Non-pigmented ciliary epithelial cell (primary cell): Measurements from ENCODE around the gene GRB2.
"Not testable (repeated sequence)": the region's sequence is repeated elsewhere in the genome, so short reads cannot be mapped to it uniquely, and the experiment has no call there.

Experiments
- DNase-seq: peaks from one replicate; pipeline ENCODE4 v3.0.0-alpha.2; 2010; ENCODE audit warnings: low read depth

GRB2 gene

DNA sequence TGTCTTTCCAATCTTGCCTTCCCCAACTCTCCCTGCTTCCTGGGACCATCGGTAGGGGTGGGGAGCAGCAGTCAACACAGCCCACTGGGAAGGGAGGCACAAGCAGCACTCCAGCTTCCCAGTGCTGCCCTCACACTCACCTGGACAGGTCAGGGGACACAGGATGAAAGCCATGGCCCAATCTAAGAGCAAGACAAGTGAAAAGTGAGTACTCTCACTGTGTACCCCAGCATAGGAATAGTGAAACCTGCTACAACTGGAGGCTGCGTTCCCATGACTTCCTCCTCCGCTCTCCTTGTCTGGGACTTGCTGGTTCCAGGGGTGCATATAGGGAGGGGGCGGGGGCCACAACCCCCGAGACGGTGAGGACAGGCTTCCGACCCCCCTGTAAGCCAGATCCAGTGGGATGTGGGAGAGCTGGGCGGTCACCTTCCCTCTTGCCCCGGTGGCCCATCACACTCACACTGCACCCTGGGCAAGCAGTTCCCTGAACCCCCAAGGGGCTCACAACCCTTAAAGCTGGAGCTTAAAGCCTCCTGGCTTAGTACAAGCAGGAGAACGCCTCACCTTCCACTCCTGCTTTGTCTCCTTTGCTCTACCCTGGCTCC is 86.8 kb downstream of the GRB2 start:
- no peak for DNase-seq

DNA sequence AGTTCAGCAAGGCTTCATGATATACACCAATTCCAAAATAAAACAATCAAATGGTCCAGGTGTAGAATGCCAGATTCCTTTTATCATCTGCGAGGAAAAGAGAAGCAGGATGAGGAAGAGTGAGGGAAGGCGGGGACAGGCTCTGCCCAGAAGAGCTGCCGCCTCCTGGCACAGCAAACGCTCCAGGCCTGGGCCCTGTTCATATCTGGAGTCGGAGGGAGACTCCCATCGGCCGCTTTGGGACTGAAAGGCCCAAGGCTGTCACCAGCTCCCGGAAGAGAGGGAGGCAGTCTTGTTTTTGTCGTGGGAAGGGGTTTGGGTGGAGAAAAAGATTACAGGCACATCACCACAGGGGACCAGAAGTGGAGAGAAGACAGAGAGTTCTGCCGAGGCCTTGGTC is 87.3 kb downstream of the GRB2 start:
- no peak for DNase-seq

DNA sequence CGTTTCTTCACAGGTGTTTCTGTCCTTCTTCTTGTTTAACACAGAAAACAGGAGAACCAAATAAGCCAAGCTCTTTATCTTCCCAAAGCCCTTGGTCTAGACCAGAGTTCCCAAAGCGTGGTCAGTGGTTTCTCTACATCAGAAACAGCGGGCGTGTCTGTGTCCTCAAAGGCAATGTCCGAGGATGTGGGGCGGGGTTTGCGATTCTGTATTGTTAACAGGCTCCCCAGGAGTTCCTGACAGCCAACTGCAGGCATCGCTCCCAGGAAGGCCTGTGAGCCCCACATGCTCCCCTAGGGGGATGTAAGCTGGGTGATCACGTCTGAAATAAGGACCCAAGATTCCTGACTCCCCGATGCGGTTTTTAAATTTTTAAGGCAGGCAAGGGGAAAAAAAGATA is 87.8 kb downstream of the GRB2 start:
- DNase-seq: no peak

DNA sequence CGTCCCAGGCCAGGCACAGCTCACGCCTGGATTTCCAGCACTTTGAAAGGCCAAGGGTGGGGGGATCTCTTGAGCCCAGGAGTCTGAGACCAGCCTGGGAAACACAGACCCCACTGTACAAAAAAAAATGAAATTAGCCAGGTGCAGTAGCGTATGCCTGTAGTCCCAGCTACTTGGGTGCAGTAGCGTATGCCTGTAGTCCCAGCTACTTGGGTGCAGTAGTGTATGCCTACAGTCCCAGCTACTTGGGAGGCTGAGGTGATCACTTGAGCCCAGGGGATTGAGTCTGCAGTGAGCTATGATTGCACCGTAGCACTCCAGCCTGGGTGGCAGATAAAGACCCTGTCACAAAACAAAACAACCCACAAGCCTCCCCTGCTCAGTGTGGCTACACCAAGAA is 89.2 kb downstream of the GRB2 start:
- DNase-seq: no peak

DNA sequence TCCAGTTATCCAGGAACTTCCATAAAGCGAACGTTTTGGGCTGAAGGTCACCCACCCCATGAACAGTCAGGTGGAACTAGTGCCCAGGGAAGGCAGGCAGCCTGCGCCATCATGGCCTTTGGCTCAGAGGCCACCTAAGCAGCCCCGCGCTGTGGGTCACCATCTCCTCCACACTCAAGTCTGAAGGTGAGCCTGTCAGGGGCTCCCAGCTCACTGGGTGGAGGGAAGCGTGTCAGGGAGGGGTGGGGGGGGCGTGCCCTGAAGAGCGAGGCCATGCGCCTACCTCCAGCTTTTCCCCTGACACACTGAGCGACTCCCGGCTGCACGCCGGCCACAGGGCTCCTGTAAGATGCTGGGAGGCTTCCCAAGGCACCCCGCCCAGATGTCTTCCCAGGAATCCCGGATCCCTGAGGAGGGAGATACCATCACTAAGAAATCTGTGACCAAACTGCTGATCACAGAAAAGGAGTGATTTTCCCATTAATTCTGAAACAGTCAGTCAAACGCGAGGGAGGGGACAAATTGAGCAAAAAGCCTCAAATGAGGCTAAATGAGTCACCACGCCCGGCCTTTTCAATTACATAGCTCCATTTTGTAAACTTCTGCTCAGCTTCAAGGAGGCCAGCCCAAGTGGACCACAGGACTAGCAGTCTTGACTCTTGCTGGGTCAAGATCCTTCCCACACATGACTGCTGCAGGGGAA is 89.8 kb downstream of the GRB2 start:
- no peak for DNase-seq

DNA sequence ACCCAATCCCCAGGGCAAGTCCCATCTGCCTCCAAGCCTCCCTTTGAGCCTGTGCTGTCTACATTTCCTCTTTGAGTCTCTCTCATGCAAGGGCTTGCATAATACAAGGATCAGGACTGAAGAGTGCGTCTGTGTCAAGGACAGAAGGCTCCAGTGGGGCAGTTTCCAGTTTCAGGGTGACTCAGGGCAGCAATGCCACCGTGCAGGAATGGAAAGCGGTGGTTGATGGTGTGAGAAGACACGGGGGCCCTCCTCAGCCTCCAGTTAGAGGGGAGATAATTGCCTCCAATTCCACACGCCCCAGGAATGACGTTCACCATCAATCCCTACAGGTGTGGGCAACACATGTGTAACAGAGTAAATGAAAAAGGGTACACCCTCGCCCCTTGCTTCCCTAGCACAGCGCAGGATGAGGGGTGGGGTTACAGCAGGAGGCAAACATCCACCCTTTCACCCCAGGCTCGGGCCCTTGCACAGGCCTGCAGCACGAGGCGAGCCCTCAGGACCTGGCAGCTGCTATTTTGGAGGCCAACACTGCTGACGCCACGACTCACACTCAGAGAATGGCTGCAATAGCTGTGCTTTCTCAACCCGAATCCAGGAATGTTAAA is 91.4 kb downstream of the GRB2 start:
- DNase-seq: no peak

DNA sequence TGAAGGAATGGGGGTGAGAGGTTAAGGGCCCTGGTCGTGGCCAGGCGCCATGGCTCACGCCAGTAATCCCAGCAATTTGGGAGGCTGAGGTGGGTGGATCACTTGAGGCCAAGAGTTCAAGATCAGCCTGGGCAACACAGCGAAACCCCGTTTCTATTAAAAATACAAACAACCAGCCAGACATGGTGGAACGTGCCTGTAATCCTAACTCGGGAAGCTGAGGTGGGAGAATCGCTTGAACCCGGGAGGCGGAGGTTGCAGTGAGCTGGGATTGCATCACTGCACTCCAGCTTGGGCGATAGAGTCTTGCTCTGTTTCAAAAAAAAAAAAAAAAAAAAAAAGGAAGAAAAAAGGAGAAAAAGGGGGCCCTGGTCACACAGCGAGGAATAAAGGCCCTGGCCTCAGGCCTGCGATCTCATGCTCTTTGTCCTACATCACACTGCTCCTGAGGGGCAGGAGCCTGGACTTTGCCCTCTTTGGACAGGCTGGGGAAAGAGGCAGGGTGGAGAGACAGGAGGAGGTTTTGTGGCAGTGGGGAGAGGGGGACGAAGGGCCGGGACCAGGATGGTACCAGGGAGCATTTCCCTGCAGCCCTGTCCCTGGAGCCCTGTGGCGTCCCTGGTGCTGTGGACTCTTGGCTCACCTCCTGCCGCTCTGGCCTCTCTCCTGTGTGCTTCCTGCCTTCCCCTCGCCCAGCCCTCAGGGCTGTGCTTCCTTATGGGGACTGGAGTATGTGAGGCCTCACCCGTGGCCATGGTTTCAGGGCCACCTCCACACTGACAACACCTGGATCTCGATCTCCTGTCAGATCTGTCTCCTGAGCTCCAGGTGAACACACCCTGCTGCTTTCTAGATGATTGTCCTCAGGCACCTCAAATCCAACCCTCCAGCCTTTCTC is 96.5 kb downstream of the GRB2 start:
- DNase-seq: no peak

DNA sequence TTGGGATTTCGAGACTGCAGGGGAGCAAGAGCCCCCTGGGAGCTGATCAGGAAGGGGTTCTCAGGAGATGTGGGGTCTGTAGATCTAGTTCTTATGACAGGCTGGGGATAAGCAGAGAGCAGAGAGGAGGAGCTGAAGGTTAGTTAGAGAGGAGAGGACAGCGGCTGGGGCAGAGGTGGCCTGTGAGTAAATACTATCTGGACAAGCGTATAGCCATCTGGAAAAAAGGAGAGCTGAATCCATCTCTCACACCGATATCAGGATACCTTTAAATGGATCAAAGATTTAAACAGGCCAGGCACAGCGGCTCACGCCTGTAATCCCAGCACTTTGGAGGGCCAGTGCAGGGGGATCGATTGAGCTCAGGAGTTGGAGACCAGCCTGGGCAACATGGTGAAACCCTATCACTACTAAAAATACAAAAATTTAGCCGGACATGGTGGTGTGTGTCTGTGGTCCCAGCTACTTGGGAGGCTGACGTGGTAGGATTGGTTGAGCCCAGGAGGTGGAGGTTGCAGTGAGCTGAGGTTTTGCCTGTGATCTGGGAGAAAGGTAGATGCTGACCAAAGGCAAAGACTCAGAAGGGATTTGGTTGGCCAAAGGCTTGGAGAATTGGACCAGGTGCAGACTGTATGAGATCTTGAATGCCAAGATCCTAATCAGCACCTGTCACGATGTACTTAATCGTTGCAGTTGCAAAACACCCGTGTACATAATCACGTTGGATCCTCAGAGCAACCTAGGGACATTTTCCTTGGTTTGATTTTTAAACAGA is 97.3 kb downstream of the GRB2 start:
- no peak for DNase-seq

DNA sequence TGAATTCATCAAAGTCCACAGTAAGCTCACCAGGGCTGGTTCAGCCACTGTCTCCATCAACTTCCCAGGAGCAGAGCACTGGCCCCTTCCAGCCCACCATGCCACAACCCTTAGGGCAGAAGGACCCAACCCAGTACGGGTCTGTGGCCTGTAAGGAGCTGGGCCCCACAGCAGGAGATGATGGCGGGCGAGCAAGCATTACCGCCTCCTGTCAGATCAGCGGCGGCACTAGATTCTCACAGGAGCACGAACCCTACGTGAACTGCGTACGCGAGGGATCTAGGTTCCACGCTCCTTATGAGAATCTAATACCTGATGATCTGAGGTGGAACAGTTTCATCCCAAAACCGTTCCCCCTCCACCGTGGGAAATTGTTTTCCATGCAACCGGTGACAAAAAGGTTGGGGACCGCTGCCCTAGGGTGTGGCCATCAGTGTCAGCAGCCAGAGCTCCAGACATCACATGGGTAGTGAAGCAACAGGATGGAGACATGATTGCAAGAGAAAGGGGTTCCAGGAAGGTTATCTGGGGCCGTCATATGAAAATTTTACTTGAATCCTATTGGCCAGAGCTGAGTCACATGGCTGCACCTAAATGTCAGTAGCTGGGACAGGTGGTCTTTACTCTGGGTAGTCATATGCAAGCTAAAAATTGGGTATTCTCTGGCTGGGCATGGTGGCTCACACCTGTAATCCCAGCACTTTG is 103.8 kb downstream of the GRB2 start:
- DNase-seq: no peak

DNA sequence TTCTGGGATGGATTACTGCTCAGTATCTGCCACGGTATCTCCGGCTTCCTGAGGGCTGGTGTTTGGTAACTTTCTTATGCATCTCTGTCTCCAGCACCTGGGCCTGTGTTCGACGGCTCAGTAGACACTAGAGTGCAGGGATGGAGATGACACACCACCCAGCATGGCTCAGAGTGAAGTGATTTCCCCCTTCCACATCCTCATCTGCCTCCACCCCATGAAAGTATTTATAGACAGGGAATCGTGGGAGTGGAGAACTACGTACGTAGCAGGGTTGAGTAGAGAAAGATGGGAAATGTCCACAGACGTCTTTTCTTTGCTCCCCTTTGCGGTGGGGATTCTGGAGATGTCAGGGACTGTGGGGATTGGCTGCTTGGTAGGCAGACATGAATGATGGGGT is 104.4 kb downstream of the GRB2 start:
- DNase-seq: no peak

DNA sequence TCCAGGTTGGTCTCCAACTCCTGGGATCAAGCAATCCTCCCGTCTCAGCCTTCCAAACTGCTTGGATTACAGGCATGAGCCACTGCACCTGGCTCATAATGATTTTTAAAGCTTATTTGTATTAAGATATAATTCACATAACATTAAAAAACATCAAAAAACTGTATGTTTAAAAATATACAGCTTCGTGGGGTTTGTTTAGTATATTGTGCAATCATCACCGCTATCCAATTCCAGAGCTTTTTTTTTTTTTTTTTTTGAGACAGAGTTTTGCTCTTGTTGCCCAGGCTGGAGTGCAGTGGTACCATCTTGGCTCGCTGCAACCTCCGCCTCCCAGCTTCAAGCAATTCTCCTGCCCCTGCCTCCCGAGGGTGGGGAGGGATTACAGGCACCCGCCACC is 105.2 kb downstream of the GRB2 start:
- no peak for DNase-seq

DNA sequence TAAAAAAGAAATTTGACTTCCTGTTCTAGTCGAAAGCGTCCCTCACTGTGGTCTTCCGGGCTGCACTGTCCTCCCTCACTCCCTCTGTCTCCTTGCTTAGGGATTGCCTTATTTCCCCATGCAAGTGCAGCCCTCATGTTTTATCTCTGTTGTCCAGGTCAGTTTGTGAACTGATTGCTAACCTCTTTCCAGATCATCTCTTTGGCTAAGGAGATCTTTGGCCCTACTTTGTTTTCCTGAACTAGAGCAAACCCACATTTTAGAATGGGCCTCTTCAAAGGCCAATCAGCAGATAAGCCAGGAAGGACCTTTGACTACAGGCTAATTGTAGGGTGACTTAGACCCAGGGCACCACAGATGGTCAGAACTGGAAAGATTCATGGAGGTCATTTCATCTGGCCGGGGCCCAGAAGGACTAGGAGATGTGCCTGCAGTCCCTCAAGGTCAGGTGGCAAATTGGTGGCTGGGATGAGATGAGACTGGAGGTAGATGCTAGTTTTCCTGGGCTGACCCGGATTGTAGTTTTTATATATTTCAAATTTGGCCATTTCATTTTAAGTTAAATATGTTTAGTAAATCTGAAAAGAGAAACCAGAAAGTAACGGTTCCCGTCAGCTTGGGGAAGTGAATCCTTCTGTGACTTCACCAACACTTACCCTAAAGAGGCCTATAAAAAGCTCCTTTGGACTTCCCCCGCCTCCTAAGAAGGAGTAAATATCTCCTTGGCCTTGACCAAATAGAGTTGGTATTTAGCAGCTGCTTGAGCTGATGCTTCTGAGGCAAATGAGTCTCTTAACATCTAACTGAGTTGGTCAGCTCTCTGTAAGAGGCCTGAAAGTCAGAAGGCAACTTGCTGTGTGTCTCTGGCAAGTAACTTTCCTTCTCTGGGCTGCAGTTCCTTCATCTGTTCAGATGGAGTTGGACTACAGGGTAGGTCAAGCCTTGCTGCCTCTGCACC is 110.0 kb downstream of the GRB2 start:
- no peak for DNase-seq

DNA sequence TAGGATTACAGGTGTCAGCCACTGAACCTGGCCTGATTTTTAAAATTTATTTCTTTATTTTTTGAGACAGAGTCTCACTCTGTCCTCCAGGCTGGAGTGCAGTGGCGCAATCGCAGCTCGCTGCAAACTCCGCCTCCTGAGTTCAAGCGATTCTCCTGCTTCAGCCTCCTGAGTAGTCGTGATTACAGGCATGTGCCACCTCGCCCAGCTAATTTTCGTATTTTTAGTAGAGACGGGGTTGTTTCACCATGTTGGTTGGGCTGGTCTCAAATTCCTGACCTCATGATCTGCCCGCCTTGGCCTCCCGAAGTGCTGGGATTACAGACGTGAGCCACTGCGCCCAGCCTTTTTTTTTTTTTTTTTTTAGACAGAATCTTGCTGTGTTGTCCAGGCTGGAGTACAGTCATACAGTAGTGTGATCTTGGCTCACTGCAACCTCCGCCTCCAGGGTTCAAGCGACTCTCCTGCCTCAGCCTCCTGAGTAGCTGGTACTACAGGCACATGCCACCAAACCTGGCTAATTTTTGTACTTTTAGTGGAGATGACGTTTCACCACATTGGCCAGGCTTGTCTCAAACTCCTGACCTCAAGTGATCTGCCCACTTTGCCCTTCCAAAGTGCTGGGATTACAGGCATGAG is 112.5 kb downstream of the GRB2 start:
- DNase-seq: not testable (repeated sequence)

DNA sequence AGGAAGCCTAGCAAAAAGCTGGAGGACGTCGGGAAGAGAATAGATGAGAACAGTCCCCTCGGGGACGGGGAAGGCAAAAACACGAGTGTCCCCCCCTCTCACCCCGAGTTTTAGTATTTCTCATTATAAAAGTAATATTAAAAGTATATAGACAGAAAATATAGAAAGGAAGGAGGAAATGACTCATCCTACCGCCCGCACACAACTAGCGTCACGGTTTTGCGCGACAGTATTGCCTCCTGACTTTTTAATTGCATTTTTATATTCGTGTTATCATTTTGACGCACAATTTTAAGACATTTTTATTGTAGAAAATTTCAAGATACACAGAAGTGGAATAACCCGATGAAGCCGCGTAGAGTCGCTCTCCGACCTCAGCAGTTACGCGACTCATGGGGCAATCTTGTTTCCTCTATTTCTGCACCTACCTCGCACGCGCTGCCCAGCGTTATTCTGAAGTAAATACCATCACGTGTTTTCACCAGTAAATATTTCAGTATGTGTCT is 115.6 kb downstream of the GRB2 start:
- DNase-seq: no peak

DNA sequence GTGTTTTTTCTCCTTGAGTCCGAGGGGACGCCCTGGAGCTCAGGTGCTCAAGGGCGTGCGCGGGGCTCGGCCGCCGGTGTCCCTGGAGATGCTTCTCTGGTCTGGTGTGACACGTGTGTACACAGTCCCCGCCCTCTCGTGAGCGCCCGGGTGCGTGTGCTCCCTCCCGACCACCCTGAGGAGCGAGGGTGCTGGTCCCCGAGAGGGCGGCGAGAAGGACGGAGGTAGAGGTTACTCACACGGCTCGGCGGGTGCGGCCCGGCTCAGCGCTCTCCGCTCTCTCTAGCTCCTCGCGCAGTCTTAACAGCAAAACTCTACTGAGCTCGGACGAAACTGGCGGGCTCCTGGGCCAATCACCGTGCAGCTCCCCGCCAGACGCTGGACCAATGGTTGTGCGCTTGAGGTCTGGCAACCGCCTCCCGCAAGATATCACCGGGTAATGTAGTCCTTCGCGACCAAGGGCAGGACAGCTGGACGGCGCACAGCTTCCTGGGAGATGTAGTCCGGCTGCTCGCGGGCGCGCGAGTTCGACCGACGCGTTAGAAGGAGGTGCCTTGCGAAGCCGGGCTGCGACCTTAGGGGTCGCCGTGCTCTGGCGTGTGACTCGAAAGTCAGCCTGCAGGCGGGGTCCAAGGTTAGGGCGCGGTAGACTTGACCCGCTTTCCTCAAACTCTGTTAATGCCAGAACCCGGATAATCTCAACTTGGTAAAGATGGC is 116.2 kb downstream of the GRB2 start, which contains the start of gene SLC25A19:
TSS of gene SLC25A19 (minus strand) at position 319 of the 717 bp plus-strand sequence. CDS start 2,669 bp downstream, outside the sequence.
- DNase-seq: peak; percentile 95

DNA sequence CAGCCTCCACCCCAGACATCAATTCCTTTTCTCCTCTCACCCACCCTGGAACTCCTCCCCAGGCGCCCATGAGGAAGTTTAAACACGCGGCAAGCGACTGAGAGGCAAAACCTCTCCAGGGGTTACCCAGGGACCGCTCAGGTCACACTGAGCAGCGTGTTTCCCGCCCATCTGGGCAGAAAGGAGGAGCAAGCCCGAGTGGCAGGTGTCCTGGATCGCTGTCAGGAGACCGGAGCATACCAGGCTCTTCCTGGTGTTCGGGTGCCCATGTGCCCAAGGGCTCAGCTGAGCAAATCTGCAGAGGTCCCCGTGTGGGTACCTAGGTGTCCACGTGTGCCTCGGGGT is 116.7 kb downstream of the GRB2 start:
- no peak for DNase-seq

DNA sequence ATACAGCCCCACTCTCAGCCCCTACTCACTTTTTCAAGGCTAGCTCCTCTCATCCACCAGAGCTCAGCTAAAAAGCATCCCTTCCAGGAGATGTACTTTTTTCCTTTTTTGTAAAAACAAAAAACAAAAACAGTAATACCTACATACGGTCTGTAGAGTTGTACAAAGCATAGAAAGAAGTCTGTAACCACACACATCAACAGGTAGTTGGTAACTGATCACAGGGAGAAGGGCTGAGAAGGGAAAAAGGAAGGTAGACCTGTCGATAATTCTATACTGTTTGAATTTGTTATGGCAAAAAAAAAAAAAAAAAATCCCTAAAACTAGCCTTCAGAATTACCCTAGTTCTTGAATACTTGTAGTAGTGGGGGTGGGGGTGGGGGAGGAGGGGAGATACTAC is 117.1 kb downstream of the GRB2 start:
- DNase-seq: no peak

DNA sequence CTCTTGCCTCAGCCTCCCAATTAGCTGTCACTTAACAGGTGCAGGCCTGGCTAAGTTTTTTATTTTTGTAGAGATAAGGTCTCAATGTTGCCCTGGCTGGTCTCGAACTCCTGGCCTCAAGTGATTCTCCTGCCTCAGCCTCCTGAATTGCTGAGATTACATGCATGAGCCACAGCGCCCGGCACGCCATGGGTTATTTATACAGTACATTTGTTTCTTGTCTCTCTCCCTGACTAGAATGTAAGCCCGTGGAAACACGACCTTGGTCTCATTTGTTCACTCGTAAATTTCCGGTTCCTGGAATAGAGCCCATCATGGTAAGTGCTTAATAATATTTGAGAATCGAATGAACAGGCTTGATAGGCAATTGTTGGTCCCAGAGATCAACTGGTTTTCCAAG is 118.3 kb downstream of the GRB2 start:
- no peak for DNase-seq

DNA sequence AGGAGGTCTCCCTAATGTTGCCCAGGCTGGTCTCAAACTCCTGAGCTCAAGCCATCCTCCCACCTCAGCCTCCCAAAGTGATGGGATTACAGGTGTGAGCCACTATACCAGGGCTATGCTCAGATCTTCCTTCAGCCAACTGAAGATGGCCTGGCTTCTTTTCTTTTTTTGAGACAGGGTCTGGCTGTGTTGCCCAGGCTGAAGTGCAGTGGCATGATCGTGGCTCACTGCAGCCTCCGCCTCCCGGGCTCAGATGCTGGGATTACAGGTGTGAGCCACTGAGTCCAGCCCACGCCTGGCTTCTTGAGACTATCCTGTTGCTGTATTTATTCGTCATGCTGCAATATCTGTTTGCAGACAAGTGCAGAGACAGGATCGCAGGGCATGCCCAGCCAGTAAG is 120.4 kb downstream of the GRB2 start:
- no peak for DNase-seq
